Neural progenitor cell (in vitro differentiated cells): Measurements from ENCODE around the gene GNG7.

ENCODE experiments used
- EZH2 ChIP-seq: fragments of 200-600 bp; sonication (generic); IDR thresholded peaks from 2 replicates; pipeline ENCODE4 v1.6.1; 2017; ENCODE audit warnings: antibody characterized with exemption, mild to moderate bottlenecking, moderate library complexity
- EZH2phosphoT487 ChIP-seq: fragments of 200-600 bp; sonication (generic); IDR thresholded peaks from 2 replicates; pipeline ENCODE4 v1.6.1; 2017; ENCODE audit warnings: antibody characterized with exemption
- TF ChIP-seq, protein P1 (sequence below): fragments of 200-600 bp; sonication (generic); IDR thresholded peaks from 2 replicates; pipeline ENCODE4 v1.5.1; 2017; ENCODE audit warnings: antibody characterized with exemption, mild to moderate bottlenecking

GRCh38 chr19:2628597-2628996, 73.9 kb downstream of the GNG7 start:
- TF ChIP-seq, protein P1, sequence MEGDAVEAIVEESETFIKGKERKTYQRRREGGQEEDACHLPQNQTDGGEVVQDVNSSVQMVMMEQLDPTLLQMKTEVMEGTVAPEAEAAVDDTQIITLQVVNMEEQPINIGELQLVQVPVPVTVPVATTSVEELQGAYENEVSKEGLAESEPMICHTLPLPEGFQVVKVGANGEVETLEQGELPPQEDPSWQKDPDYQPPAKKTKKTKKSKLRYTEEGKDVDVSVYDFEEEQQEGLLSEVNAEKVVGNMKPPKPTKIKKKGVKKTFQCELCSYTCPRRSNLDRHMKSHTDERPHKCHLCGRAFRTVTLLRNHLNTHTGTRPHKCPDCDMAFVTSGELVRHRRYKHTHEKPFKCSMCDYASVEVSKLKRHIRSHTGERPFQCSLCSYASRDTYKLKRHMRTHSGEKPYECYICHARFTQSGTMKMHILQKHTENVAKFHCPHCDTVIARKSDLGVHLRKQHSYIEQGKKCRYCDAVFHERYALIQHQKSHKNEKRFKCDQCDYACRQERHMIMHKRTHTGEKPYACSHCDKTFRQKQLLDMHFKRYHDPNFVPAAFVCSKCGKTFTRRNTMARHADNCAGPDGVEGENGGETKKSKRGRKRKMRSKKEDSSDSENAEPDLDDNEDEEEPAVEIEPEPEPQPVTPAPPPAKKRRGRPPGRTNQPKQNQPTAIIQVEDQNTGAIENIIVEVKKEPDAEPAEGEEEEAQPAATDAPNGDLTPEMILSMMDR: no peak
- TF ChIP-seq EZH2phosphoT487: no peak
- TF ChIP-seq EZH2: no peak
